Motor neuron (in vitro differentiated cells): Measurements from ENCODE around the gene MAML2. TPM values are rescaled to one million over a fixed set of nuclear protein-coding genes. Genes with fewer than 3 reads are reported as not detected.

ENCODE experiments used
- ATAC-seq, 8 experiments: fragments of 200-7000 bp; cut with Tn5 transposase; replicated peaks in 6 of 8; 2 replicates each; pipeline ENCODE4 v1.8.0; 2021; ENCODE audit warnings: mild to moderate bottlenecking in 8 of 8, moderate library complexity in 8 of 8
- H3K27ac ChIP-seq, 2 donors: fragments of 250-450 bp; sonication (Bioruptor Pico); 2 replicates each; pipeline ENCODE4 v1.9.0; 2021; ENCODE audit warnings: antibody characterized with exemption in 2 of 2, mild to moderate bottlenecking in 2 of 2, moderate library complexity in 1 of 2
- H3K4me1 ChIP-seq, 2 donors: fragments of 250-450 bp; sonication (Bioruptor Pico); replicated peaks in 1 of 2; 2 replicates each; pipeline ENCODE4 v1.6.1; 2021; ENCODE audit warnings: antibody characterized with exemption in 2 of 2, mild to moderate bottlenecking in 2 of 2, moderate library complexity in 1 of 2
- H3K4me3 ChIP-seq, 5 donors: fragments of 250-450 bp; sonication (Bioruptor Pico); 2 replicates each; pipeline ENCODE4 v1.9.0; 2021; ENCODE audit warnings: antibody characterized with exemption in 5 of 5, mild to moderate bottlenecking in 5 of 5, moderate library complexity in 4 of 5
- WGBS, 10 experiments: fragments of 450-650 bp; shearing (Covaris generic); methylation state at CpG; one replicate each; pipeline ENCODE4 v1.0.0; 2022; 5-methylcytosine and 5-hydroxymethylcytosine counted together
- in situ Hi-C, 9 experiments: fragments of 400-800 bp; cut with MboI; loops; one replicate each; pipeline ENCODE4 v1.15.0; 2021; ENCODE audit warnings: low sequenced_read_pairs in 9 of 9, low pct_unique_long_range_greater_than_20kb in 2 of 9; ENCODE audit not compliant: unreplicated experiment in 9 of 9
- total RNA-seq, 8 experiments: library from RNA; unstranded; fragments of 300-600 nt; gene quantifications; 2 replicates each; pipeline versions ENCODE4 v1.2.3 to v1.2.4, GENCODE V29; 2022

MAML2 gene
- total RNA-seq, 8 experiments from 2014 or later, result 4.9 to 21.2 (median 6.4) TPM

DNA sequence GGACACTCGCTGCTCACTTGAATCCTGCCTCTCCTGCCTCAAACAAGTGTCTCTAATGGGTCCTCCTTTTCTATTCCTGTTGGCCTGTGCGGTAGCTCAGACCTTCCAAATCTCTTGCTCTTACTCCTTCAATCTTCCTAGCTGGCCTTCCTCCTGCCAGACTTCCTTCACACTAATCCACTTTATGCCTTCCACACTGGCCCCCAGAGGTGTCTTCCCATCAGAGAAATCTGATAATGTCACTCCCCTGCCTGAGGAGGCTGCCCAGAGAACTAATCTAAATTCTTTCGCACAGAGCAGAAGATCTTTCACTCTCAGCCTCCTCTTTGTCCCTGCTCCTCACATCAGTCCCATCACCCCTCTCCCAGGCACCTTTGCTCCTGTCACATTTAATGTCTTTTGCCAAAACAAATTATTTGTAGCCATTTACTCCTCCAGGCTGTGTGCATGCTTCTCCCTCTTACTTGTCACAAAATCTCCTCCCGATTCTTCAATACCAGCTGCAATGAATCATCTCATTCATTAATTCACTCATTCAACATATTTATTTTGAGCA, 175.7 kb downstream of the MAML2 start:
- peak in 4 of 8 experiments; percentile 25 to 58 (median 48) for ATAC-seq
- H3K4me1 ChIP-seq, result peaks cover 25 to 44% of the 10 kb centered on the region in 2 donors
- no peak overlapping the region for H3K27ac ChIP-seq
- no peak overlapping the region for H3K4me3 ChIP-seq
- in situ Hi-C loops, result no loop called here
- WGBS, 10 experiments, result 0 to 100% (median 72%) methylated on average over 1 to 4 of the region's 4 CpGs; no CpG with 5 or more reads in 1 of the 10 experiments

DNA sequence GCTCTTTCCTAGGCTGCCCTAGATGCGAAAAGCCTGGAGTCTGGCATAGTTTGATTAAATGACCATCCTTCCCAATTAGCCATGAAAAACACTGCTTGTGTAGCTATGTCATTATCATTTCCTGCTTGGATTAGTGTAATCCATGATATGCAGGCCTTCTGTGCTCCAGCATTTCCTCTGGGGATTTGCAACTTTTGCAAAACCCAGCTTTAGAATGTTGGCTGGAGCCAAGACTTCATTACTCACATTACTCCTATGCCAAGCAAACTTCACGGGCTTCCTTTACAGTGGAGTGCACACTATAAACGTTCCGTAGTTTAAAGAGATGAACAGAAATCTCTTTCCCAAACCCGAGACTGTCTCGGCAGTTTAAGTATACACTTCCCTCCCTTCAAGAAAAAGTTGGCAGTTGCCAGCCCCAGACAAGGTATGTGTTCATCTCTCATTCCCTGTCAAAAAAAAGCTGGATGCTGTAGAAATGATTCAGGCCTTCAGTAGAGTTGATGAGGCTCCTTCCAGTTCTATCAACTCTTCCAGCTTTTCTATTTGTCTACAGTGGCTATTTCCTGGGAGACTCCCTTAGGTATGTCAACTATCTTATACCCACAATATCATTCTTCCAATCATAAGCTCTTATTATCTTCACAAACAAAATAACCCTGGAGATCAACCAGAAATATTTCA, 180.0 kb downstream of the MAML2 start:
- WGBS, 10 experiments, result 0 to 100% (median 89%) methylated on average over 1 to 6 of the region's 6 CpGs
- Histone ChIP-seq H3K4me1 (peaks cover 43 to 56% of the 10 kb centered on the region in 2 donors), H3K27ac (no peak overlapping the region), H3K4me3 (no peak overlapping the region)
- peak in 4 of 8 experiments; percentile 11 to 90 (median 88) for ATAC-seq
- in situ Hi-C loops, result no loop called here

DNA sequence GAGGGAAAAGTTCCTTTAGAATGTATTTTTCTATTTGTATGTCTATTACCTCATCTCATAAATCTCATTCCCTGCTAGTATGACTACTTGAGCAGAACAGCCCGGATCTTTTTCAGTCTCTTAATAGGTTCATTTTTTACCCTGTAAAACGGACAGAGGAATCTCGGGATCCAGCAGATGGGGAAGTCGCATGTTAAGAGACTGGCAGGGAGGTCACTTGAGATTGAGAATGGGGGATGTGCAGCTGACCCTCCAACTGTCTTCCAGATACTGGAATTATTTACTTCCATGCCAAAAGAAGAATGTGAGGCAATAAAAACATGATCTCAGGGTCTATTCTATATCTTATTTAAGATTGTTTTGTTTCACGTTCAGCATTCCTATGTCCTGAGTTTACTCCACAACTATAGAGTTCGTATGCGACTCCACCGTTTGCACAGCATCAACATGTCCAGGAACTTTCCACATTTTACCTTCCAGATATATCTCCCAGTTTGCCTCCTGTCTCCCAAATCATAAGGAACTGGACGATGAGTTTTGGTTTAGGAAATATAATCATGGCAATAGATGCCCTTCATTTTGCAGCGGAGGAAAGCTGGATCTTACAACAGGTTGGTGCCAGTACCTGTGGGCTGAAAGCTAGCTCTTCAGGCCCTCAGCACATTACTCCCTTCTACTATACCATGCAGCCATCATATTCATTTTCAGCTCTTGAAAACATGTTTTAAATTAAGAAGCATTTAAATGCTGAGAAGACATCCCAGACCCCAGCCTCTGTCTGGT, 181.5 kb downstream of the MAML2 start:
- H3K4me1 ChIP-seq, result peaks cover 30 to 42% of the 10 kb centered on the region in 2 donors
- peak in 5 of 8 experiments; percentile 80 to 87 (median 86) for ATAC-seq
- H3K4me3 ChIP-seq, result peak overlapping the region in 1 of 5 donors; percentile 5
- no peak overlapping the region for H3K27ac ChIP-seq
- WGBS, 10 experiments, result 0 to 100% (median 68%) methylated on average over 1 to 10 of the region's 10 CpGs
- in situ Hi-C loops, result no loop called here

DNA sequence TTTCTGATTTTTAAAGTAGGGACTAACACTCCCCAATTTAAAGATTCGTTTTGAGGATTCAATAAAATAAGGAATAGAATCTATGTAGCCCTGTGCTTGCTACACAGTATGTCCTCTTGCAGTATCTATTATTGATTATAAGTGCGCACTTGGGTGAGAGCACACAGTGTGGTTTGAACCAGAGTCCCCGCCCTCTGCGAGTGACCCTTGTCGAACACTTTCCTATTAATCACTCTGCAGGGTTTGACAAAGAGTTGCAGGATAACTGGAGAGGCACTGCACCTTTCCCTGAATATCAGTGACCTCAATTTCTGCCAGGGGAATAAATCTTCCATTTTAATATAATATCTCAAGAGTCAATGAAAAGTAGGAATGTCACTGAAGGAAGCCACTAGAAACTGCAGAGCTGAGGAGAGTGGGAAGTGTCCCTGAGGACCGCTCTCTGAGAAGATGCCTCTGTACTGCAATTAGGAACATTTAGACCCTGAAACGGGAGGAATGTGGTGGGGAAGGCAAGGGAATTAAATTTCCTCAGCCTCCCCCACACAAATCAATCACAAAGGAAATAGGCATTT, 182.2 kb downstream of the MAML2 start:
- Histone ChIP-seq H3K4me3 (peak overlapping the region in 1 of 5 donors; percentile 5), H3K4me1 (peaks cover 30 to 42% of the 10 kb centered on the region in 2 donors), H3K27ac (no peak overlapping the region)
- peak in 5 of 8 experiments; percentile 48 to 84 (median 78) for ATAC-seq
- 25 to 100% (median 67%) methylated on average over 1 to 7 of the region's 7 CpGs for WGBS, 10 experiments
- in situ Hi-C loops, result no loop called here

DNA sequence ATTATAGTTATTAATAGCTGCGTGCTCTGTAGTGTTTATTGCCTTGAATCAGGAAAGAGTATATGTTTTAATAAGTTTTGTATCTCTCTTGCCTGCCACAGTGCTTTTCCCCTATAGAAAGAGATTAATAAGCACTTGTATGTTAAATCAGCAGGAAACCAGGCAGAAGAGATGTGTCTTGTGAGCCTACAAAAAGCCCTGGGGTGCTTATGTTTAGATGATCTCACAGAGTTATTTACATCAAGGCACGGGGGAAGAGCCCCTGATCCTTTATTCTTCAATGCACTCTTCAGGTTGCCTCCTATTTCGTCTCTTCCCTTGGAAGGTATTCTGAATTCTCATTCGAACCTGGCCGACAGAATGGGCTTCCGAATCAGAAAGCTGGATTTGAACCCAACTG, 183.0 kb downstream of the MAML2 start:
- peaks cover 37 to 39% of the 10 kb centered on the region in 2 donors for H3K4me1 ChIP-seq
- H3K27ac ChIP-seq, result no peak overlapping the region
- no peak overlapping the region for H3K4me3 ChIP-seq
- in situ Hi-C loops, result no loop called here
- ATAC-seq, result no peak
- WGBS, 10 experiments, result 38 to 100% (median 74%) methylated on average over 2 to 6 of the region's 6 CpGs; no CpG with 5 or more reads in 2 of the 10 experiments

DNA sequence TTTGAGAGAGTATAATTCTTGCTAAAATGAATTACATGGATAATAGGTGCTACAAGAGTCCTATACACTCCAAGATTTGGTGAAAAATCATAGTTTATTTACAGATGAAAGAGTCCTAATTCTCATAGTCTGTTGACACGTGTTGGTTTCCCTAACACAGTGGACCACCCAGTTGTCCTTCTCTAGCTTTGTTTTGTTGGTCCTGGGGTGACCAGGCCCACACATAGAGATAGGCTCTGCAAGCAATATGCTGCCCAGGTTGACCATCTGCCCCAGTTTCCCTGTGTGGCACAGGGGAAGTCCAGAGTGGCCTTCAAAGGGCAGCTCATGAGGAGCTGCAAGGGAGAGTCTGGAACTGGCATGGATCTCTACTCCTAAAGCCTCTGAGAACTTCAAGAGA, 184.9 kb downstream of the MAML2 start:
- Histone ChIP-seq H3K27ac (no peak overlapping the region), H3K4me1 (peaks cover 38 to 43% of the 10 kb centered on the region in 2 donors), H3K4me3 (no peak overlapping the region)
- ATAC-seq, result no peak
- in situ Hi-C loops, result no loop called here
- WGBS, 10 experiments, result 40 to 100% (median 71%) methylated on average over 1 of the region's 1 CpG; no CpG with 5 or more reads in 5 of the 10 experiments

DNA sequence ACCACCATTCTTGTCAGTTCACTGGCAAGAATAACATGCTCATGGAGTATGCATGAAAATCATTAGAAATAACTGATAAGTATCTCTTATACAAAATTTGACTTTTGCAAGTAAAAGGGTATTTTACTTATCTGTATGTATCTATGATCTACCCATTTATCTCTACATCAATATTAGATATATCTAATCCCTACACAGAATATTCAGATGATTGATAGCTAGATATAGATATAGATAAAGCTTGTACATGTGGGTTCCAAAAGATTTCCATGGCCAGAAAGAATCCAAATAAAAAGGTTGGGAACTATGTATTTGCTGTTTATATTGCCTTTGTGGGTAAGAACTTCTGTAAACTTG, 185.5 kb downstream of the MAML2 start:
- Histone ChIP-seq H3K27ac (no peak overlapping the region), H3K4me3 (no peak overlapping the region), H3K4me1 (peaks cover 45 to 50% of the 10 kb centered on the region in 2 donors)
- in situ Hi-C loops, result no loop called here
- ATAC-seq, result no peak

DNA sequence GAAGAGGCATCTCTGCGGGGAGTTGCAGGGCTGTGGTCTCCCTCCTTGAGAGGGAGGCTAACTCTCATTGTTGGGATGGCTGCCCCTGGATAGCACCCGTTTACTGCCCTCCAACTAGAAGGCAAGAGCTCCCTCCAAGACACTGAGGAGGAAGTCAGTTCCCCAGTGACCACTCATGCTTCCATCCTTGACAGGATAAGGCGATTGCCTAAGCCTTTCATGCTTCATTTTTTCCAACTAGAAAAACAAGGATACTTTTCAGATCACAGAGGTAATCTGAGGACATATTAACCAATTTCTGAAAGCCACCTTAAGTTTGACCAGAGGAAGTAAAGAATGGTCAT, 186.6 kb downstream of the MAML2 start:
- peaks cover 38 to 47% of the 10 kb centered on the region in 2 donors for H3K4me1 ChIP-seq
- ATAC-seq, result no peak
- in situ Hi-C loops, result no loop called here
- peak overlapping the region in 1 of 2 donors; percentile 22 for H3K27ac ChIP-seq
- H3K4me3 ChIP-seq, result no peak overlapping the region
- WGBS, 10 experiments, result 4 to 93% (median 54%) methylated on average over 2 to 3 of the region's 3 CpGs; no CpG with 5 or more reads in 5 of the 10 experiments

DNA sequence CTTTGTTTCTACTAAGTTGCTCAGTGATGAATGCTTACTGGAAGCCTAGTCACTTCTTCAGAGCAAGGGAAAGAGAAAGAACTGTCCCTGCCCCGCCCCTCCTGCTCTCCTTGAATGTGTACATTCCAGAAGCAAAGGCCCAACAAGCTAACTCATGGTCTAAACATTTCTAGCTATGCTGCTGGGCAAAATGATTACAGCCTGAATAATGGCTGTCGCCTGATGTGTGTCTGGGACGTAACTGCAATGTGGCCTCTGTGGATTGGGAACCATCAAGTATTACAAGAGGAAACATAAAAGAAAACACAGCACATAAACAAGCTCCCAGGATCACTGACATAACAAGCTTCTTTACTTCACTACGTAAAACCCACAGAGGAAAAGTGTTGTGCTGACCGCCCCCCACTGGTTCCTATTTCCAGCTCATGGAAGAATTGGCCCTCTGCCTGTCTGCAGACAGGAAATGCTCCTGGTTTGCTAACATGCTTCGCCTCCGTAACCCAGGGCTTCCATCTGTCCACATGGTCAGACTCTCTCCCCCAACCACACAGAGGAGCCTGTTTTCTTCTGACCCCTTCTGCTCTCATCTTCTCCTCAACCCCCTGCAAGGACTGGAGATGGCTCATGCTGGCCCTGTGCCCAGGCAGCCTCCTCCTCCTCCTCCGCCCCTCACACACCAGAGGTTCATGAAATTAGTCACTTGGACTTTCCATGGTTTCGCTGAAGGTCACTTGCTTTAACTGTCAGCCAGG, 187.2 kb downstream of the MAML2 start:
- H3K4me3 ChIP-seq, result no peak overlapping the region
- H3K27ac ChIP-seq, result peak overlapping the region in 1 of 2 donors; percentile 22
- 10 to 100% (median 81%) methylated on average over 1 to 8 of the region's 9 CpGs for WGBS, 10 experiments
- in situ Hi-C loops, result no loop called here
- ATAC-seq, result peak; percentile 66 to 83 (median 75)
- peaks cover 32 to 42% of the 10 kb centered on the region in 2 donors for H3K4me1 ChIP-seq

DNA sequence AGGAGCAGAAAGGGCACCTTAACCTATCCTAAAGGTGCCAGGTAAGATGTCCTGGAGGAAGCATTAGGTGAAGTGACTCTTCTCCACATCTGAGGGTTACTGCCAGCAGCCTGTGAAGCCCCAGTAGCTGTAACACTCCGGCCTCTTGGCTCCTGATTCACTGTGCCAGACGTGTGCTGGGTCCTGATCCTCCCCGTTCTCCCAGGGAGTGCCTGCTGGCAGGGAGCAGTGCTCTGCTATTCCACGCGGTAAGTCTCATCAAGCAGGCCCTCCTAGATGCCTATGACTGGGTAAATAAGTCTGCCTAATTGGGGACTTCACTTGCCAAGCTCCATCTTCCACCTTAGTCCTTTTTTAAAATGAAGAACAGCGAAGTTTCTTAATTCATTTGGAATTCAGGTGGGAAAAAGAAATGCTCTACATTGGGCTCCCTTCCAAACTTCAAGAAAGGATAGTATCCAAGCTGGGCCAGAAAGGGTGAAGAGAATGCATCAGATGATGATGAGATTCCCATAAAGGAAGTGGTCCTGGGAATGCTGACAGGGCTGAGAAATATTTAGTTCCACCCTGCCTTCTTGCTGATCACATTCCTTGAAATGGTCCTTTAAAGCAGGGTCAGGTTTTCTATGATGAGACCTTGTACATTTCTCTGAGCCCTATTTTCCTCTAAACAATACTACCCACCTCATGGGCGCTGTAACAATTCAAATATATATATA, 188.0 kb downstream of the MAML2 start:
- peak in 3 of 8 experiments; percentile 3 to 23 (median 8) for ATAC-seq
- Histone ChIP-seq H3K4me3 (no peak overlapping the region), H3K27ac (peak overlapping the region in 1 of 2 donors; percentile 19), H3K4me1 (peaks cover 24 to 34% of the 10 kb centered on the region in 2 donors)
- 0 to 100% (median 88%) methylated on average over 1 to 4 of the region's 7 CpGs; no CpG with 5 or more reads in 3 of the 10 experiments for WGBS, 10 experiments
- in situ Hi-C loops, result no loop called here

DNA sequence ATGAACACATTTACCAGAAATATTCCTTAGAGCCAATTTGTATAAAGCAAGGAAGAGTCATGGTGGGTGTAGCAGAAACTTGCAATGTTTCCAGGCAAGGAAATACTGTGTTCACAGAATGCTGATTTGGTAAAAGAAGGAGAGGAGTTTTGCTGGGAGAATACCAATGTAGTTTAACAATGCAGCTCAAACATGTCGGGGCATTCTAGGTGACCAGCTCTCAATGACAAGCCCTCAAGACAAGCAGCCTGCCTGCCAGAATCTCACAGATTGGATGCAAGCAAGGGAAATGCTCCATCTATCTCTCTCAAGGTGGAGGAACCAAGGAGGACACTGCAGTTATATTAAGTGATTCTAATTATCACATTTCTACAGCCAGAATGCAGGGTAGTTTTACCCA, 190.4 kb downstream of the MAML2 start:
- Histone ChIP-seq H3K4me3 (no peak overlapping the region), H3K4me1 (peaks cover 37 to 44% of the 10 kb centered on the region in 2 donors), H3K27ac (no peak overlapping the region)
- in situ Hi-C loops, result no loop called here
- ATAC-seq, result peak in 3 of 8 experiments; percentile 15 to 32 (median 24)
- 71 to 83% (median 75%) methylated on average over 1 of the region's 1 CpG; no CpG with 5 or more reads in 7 of the 10 experiments for WGBS, 10 experiments

DNA sequence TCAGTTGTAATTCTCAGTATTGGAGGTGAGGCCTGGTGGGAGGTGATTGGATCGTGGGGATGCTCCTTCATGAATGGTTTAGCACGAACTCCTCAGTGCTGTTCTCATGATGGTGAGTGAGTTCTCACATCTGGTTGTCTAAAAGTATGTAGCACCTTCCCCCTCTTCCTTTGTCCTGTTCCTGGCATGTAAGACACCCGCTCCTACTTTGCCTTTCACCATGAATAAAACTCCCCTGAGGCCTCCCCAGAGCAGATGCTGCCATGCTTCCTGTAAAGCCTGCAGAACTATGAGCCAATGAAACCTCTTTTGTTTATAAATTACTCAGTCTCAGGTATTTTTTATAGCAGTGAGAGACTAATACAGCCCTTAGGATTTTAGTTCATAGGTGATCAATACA, 191.5 kb downstream of the MAML2 start:
- in situ Hi-C loops, result no loop called here
- peaks cover 46 to 47% of the 10 kb centered on the region in 2 donors for H3K4me1 ChIP-seq

More for the DNA sequence above, 191.5 kb downstream of the MAML2 start:
- ATAC-seq, result peak in 1 of 8 experiments; percentile 69
- Histone ChIP-seq H3K27ac (no peak overlapping the region), H3K4me3 (no peak overlapping the region)
- WGBS, 10 experiments, result 20 to 100% (median 100%) methylated on average over 1 to 3 of the region's 3 CpGs; no CpG with 5 or more reads in 4 of the 10 experiments
